Right renal cortex interstitium (tissue), 3 donors: ENCODE measurements around the gene RALGAPA2. TPM values are rescaled to one million over a fixed set of nuclear protein-coding genes. Genes with fewer than 3 reads are reported as not detected.

Experiments
- DNase-seq, 3 donors: peaks; one replicate each; pipeline ENCODE4 v3.0.0-alpha.2; 2013; ENCODE audit warnings: low read depth in 3 of 3, low spot score in 2 of 3
- polyA plus RNA-seq, 3 donors: library from polyadenylated mRNA; unstranded; fragments of 120-200 nt; gene quantifications; one replicate each; pipeline ENCODE4 v1.2.1, GENCODE V29; 2013; ENCODE audit not compliant: insufficient read length in 3 of 3

The RALGAPA2 gene
- polyA plus RNA-seq, 3 donors, result 17.4 to 20.0 (median 18.7) TPM

DNA sequence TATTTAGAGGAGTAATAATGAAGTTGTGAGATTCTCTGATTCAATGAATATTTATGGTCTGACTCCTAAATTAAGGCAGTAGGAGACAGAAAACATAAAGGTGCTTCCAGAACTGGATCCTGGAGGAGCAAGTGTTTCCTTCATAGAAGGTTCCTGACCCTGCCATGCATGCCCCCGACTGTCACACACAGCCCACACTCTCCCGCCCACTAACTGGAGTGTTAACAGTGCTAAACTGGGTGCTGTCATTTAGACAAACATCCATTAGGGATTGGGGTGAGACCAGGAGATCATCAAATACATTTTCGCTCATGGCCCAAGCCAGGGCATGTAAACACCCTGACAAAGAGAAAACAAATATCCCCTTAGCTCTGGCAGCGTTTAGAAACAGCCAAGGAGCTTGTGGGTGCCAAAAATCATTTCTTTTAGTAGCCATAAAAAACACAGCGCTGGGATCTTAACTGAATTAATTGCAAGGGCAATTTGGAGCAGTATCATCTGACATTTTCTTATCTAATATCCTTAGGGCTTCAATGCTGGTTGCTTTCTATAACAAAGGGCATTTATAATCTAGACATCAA lies 297.7 kb downstream of the RALGAPA2 start:
- DNase-seq, result no peak

DNA sequence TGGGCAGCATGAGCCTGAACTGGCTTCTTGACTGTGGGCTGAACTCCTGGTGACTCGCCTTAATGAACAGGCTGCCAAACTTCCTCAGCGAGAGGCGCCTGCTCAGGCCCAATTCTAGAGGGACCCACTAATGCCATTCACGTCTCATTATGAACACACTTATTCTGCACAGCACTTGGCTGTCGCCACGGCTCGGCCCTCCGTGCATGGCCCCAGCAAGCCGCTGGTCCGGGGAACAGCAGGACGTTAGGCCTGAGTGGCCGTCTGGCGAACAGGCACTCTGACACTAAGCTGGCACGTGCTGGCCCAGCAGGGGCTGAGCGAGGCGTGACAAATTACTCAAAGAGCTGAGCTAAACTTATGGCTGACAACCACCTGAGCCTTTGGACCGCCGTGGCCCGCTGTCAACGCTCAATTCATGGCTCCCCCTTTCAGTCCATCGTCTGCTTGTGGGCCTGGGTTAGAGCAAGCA lies 298.6 kb downstream of the RALGAPA2 start:
- no peak for DNase-seq

DNA sequence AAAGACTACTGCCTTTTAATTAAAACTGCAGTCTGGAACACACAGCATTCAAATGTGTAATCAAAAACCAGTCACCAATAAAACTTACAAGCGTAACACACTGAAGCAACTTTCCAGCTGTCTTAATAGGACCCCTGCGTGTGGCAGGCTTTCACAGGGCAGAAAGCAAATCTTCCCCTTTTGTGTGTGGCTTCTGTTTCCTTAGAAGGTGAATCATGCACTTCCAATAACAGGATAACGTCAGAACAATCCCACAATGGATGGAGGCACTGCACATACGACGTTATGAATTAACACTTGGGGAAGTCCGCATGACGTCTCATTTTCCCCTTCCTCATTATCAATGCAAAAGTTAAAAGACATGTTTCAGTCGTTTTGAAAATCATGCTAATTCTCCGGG lies 299.7 kb downstream of the RALGAPA2 start:
- DNase-seq, result no peak

DNA sequence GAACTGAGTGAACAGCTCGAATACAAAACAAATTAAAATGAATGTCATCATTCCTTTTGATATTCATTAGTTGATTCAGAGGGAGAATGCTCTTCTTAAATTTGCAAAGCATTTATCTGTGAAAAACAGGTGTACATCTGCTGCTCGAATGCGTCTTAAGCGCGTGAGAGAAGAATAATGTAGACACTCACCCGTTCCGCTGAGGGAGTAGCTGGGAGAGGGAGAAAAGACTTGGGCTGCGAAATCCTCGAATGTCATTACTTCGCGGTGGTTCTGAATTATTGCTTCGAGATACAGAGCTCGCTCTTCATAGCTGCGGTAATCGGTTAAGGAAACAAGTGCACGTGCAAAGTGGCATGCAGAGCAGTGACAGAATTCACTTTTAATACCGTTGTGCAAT lies 300.6 kb downstream of the RALGAPA2 start:
- no peak for DNase-seq

DNA sequence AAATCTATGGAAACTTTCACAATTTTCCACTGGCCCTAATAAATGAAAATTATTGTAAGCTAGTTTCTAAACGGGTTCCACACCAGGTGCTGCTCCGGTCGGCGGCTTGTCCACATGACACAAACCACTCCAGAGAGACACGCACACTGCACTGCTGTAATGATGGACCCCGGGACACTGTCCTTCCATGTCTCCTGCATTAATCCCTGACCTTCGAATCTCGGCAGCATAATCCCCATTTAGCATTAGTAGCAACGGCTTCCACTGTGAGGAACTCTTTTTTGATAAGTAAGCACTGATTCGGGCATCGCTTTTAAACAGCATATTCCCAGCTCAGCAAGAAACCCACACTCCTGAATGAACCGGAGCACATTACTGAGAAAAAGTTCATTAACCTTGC lies 301.0 kb downstream of the RALGAPA2 start:
- DNase-seq, result no peak

DNA sequence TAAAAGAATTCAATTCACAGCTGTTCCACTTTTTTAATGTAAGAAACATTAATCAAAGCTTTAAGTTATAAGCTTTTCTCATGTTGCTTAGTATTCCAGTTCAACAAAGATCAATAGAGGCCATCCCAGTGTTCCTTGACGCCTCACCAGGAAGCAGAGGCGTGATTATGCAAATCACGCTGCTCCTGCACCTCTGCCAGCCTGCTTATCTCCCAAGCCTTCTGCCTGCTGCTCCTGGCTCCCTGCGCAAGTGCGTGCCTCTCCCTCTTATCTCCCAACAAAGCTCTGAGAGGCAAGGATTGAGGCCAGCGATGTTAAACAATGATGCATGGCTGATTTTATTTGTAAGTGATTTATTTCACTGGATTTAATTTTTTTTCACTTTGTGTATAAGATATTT lies 301.8 kb downstream of the RALGAPA2 start:
- DNase-seq, result no peak

DNA sequence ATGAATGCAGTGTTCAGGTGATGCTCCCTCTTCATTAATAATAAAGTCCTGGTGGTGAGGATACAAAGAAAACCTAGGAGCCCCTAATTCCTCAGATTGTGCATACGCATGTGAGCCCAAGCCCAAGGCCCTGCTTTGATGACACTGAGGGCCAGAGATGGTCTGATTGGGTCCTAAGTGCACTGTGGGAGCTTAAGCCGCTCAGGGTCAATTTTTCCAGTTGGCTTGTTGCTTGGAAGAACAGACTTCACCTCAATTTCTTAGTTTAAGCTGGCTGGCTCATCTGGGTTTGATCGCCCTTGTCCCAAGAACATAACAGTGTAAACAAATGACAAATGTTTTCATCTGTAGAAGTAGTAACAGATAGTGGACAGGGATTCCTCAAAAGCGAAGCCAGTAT lies 303.1 kb downstream of the RALGAPA2 start:
- no peak for DNase-seq

DNA sequence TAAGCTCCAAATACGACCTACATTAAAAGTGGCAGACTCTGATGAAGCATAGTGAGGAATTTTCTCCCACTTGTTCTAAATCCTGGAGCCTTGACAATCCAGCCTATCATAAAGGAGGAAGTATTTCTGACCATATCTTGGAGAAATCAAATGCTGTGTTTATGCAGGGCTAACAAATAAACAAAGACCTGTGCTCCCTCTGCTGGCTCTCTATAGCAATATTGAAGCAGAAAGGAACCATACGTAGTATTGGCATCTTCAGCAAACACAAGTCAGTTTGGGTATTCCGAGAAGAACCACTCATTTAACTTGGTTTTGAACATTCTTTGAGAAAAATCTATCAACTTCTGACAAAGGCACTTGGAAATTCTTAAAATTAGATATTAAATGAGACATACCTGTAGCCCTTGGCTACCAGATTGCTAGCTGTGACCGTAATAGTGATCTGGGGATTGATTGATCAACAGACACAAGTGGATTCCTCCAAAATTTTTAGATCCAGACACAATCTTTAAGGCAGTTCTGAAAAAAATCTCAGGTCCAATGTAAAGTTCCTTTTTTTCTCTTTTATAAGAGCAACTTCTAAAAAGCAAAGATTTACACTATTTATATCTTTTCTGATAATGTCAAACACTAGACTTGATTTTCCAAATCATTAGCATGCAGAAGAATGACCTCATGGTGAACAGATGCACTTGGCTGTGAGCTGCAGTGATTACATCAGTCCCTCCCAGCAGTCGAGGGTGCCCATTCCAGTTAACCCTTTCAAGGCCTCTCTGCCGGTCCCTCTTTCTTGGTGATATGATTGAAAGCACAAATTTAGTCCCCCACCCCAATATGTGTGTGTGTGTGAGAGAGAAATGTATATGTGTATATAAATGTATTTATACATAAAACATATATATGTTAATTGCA lies 304.3 kb downstream of the RALGAPA2 start:
- no peak for DNase-seq

DNA sequence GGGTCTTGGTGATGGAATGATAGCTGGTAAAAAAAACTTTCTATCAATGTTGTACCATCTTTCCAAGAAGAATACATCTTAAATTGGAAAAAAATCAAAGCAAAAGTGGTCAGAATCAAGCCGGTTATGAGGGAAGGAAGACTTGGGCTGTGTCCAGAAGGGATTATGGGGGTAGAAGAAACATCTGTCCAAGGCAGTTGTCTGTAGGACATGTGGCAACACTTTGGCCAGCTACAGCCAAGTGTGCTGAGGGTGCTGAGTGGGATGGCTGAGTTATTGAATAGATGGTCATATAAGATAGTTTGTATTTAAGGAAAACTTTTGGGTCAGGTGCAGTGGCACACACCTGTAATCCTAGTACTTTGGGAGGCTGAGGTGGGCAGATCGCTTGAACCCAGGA lies 306.1 kb downstream of the RALGAPA2 start:
- DNase-seq, result no peak

DNA sequence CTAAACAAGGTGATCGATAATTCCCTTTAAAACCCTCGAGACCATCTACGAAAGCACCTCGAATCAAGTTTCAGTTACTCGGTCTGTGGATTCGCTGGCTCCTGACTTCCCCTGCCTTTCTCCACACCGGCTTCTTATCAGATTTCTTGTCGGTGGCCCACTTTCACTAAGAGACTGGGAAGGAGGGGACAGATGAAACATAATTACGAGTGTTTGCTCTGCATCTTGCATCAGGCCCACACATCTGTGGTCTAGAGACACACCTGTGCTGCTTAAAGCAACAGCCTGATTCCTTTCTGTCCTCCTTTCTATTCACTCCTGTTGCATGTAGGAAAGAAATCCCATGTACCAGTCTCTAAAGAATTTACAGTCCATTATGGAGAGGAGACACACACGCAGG lies 306.8 kb downstream of the RALGAPA2 start:
- no peak for DNase-seq

DNA sequence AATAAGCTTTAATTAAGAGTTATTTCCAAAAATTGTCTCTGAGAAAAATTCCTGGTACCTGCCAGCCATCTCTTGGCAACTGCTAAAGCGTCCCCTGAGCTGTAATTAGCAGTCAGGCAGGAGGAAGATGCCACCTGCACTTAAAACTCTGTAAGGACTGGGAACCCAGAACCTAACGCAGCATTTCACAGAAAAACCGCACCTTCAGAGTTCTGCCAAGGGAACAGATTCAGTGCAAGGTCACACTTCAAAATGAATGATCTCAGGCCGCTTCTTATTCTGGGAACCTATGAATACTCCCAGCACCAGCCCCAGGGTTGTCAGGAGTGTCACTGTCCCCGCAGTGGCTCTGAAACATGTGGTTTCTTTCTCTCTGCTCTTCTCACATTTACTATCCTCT lies 307.8 kb downstream of the RALGAPA2 start:
- no peak for DNase-seq

DNA sequence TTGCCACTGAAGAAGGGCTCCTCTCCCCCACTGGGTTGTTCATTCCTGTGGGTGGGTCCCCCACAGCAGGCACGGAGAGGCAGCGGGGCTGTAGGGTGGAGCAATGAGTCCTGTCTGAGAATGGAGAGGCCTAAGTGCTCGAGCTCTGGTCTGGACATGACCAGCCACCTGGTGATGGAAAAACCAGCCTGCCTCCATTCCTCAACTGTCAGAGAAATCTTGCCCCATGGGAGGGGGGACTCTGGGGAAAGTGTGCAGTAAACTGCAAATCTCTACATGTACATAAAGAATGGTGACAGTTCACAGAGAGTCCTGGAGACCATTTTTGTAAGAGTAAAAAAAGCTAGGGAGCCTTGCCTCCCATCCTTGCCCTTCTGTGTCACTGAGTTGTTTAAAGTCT lies 310.5 kb downstream of the RALGAPA2 start:
- DNase-seq, result no peak

DNA sequence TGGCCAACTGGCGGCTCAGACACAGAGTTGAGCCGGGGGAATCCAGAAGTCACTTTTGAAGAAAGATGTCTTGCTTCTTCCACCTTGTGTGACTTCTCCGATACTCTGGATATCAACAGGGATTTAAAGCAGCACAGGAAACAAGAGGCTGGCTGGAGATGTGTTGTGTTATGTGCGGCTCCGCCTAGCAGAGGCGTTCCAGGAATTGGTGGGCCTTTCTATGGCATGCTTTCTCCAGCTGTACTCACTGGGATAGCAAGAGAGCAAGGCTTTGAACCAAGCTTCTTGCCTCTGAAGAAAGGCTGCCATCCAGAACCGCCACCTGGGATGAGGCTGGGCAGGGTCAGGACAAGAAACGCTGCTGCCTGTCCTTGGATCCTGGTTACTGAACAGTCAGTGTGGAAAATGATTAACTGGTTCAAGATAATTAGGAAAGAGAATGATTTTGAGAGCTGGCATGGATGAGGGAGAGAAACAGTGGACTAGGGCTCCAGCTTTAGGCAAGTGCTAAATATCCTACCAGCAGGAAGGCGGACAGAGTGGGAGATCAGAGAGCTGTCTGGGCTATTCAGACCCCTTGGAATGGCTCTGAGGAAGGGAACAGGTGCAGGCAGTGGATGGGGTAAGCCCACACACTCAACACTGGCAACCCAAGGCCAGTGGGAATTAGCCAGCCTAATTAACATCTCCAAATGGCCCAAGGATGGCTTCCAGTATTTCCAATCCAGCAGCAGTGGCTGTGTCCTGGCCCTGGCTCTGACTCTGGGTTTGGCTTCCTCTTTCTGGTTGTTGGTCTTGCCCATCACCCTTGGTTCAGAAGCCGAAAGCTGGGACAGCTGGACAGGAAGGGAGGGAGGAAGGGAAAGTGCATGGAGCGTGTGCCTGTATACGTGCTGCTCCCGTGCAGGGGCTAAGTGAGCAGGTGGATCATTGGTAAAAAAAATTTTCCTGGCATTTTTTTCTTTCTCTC lies 312.6 kb downstream of the RALGAPA2 start:
- DNase-seq, result no peak

DNA sequence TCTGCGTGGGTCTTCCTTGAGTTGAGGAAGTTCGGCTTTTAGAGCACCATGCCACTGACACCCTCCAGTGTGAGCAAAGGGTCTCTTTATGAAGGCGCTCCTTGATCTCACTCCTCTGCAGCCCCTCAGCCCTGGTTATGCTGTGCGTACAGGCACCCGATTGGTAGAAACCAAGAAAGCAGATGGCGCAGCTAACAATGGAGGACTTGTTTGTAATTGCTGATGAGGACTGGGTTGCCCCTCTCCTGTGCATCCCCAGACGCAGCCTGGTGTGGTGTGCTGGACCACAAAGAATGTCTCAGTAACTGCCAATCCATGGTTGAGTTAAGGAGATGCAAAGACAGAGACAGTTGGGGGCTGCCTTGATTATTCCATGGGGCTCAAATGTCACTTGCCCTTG lies 314.3 kb downstream of the RALGAPA2 start:
- no peak for DNase-seq

DNA sequence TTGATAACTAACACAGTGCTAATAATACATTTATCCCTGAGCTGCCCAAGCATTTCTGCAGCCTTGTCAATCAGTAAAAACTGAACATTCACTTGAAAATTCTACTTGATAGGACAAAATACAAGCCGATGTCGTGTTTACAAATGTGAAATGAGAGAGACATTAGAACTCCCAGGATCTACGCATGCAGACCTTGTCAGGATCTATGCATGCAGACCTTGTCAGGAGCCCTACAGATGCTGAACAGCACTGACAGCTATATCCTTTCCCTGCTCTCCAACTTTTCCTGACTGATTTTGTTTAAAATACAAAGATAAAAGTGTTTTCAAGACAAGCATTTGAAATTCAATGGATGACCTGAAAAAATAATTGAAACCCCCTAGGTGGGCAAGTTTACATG lies 315.6 kb downstream of the RALGAPA2 start:
- DNase-seq, result no peak

DNA sequence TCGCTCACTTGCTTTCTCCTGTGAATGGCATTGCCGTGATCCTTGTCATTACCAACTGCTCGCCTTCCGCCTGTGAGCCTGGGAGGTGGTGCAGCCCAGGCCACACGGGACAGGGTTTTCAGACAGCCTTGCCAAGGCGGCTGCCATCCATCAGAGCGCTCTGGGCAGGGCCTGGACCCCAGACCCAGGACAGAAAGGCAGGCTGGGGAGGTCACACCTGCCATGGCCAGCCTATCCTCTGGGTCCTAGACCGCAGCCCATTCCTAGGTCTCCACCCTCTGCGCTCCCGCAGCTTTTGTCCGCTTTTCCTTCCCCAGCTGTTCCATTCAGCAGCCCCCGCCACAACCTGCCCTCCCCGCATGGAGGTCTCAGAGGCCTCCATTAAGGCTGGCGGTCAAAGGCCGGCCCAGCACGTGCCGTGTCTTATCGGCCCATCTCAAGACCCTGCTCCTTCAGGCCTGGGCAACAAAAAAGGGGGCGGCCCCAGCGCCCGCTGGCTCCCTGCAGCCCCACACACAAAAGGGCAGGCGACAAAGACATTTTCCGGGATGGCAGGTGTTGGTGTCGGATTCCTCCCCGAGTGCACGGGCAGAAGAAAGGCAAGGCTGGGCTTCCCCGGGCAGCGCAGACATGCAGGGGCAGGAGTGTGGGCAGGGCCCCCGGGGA lies 316.4 kb downstream of the RALGAPA2 start:
- no peak for DNase-seq

DNA sequence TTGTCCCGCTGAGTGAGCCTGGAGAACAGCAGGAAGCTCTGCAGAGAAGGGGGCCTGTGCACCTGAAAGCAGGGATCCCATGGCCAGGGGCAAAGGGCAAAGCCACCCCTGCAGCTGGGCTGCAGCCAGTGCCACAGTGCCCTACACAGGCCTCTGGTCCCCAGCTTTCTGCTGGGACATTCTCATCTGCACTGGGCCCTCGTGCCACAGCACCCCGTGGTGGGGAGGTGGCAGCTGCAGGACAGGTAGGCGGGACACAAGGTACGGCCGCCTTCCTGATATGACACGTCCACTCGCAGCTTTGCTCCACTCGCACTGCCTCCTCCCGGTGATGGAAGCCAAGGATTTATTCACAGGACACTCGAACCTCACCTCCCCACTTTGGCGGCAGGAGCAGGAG lies 317.4 kb downstream of the RALGAPA2 start:
- DNase-seq, result no peak

DNA sequence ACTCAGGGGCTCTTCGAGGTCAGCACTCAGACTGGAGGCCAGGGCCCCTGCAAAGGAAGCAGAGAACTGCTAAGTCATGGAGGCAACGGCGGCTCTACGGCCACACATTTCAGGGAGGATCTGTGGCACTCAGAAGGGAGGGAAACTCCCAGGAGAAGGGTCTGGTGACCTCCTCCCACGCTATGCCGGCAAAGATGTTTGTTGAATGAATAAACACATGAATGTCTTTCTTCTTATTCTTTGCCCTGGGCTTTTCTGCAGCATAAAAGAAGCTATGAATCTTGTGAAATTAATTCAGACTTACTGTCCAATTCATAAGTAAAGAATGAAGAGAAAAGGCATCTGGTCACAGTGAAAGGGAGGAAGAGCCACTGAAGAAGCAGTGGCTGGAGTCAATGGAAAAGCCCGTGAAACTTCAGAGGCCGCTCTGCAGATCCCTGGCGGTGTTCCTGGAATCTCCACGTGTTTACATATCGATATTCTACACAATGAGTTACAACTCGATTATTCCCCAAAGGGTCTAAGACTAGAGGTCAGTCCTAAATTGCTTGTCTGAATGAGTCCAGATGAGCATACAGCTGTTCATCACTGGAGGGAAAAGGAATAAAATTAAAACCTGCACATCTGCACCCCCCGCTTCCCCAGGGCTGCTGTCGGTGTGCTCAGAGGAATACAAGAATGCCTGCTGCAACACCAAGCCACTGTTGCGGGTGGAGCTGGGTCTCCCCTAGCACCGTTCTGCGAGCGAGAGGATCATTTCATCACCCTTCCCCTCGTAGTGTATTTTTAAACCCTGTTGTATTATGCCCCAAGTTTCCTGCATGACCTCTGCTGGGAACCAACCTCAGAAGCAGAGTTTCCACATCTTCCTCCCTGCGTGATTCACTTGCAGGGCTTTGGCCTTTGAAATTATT lies 319.0 kb downstream of the RALGAPA2 start:
- DNase-seq, result no peak

DNA sequence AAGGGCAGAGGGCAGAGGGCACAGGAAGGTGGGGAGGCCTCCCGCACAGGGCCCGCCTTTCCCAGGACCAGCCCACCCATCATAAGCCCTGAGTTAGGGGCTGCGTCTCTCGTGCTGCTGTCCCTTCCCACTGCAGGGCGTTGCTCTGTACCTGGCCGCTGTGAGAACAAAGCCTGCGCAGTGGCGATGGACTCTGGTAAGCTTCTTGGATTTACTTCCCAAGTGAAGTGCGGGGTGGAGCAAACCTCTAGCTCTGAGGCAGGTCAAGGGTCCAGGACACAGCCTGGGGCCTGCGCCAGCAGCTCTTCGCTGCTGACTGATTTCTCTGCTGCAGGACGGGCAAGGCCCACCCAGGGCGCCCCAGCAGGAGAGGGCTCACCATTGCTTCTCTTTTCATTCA lies 320.7 kb downstream of the RALGAPA2 start:
- no peak for DNase-seq

DNA sequence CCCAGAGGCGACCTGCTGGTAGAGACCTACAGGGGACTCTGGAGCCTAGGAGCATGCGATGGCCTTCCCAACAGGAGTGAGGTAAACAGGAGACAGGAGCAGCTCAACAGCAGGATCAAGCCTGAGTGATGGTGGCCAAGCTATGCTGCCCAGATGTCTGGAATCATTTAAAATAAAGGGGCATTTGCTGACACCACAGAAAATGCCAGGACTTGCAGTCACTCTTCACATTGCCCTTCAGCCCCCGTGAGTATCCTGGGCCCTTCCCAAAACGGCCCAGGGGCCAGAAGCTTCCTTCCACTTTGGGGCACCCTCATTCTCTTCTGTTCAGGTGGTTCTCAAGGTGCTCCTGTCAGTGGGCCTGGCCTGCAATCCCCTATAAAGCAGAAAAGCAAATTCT lies 321.3 kb downstream of the RALGAPA2 start:
- DNase-seq, result no peak
